G401 (cell line): Measurements from ENCODE around the gene MICAL3. TPM values are rescaled to one million over a fixed set of nuclear protein-coding genes. Genes with fewer than 3 reads are reported as not detected.
A peak's percentile ranks its signal among the peaks of the same experiment; 100 is the strongest.

Experiments
- DNase-seq: peaks from one replicate; pipeline ENCODE4 v3.0.0-alpha.2; 2015; ENCODE audit warnings: low spot score
- in situ Hi-C: cut with HindIII; loops from 2 replicates; pipeline ENCODE4 v1.10.0; 2016; ENCODE audit warnings: low sequenced_read_pairs, mixed read lengths
- total RNA-seq: library from RNA; depleted of rRNA; stranded (reverse); fragments of >200 nt; shearing (Covaris generic); gene quantifications from 2 replicates; pipeline ENCODE4 v1.2.3, GENCODE V29; 2014

The MICAL3 gene
- total RNA-seq, 1 experiment from 2014 or later = 5.3 TPM

GRCh38 chr22:17827466-17827865 is 196.9 kb downstream of the MICAL3 start:
- no peak for DNase-seq
- in situ Hi-C loops = no loop called here

DNA sequence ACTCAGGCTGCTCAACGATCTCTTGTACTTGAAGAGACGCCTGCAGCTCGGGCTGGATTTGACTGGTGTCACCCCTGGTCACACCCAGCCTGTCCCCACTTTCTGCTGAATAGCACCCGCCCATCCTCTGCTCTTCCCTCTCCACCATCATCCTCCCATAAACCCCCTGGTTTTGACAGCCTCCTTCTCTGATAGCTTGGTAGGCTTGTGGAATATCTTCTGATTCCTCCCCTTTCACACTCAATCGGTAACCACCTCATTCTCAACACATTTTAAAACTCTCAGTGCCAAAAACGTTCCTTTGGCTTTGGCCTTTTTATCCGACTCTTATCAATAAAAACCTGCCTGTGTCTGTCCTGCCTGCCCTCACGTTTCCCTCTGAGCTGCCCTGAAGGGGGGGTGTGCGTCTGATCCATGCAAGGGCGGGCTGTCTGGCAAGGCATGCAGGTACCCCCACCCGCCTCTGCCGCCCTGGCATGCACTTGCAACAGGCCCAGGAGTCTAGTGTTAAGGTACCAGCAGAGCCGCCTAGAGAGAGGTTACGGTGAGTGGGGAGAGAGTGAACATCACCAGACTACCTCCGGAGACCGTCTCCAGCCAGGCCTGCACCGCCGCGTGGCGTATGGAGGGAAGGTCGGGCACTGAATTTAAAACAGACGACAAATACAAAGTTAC is 198.3 kb downstream of the MICAL3 start:
- in situ Hi-C loops = no loop called here
- DNase-seq = no peak

GRCh38 chr22:17824457-17824856 is 199.9 kb downstream of the MICAL3 start:
- DNase-seq = peak; percentile 70
- in situ Hi-C loops = no loop called here

- DNase-seq = no peak
- in situ Hi-C loops = no loop called here
Measured at GRCh38 chr22:17823964-17824363, 200.4 kb downstream of the MICAL3 start.

- in situ Hi-C loops = no loop called here
- peak; percentile 79 for DNase-seq
Measured at GRCh38 chr22:17823226-17823625, 201.1 kb downstream of the MICAL3 start.

DNA sequence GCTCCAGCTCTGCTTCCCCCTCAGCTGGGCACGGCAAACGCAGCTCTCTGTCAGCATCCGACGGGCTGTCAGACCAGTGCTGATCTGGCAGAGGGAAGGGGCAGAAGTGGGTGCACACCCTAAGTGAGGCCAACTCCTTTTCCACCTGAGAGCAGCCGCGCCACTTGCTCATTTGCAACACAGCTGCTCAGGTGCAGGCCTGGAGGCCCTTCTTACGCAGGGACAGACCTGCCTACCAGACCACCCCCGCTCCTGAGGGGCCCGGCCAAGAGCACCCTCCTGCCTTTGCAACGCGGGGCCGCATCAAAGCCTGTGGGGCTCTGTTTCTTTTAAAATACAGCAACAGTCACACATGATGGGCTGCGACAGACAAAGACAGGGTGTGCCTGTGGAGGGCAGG is 202.3 kb downstream of the MICAL3 start:
- in situ Hi-C loops = no loop called here
- no peak for DNase-seq

DNA sequence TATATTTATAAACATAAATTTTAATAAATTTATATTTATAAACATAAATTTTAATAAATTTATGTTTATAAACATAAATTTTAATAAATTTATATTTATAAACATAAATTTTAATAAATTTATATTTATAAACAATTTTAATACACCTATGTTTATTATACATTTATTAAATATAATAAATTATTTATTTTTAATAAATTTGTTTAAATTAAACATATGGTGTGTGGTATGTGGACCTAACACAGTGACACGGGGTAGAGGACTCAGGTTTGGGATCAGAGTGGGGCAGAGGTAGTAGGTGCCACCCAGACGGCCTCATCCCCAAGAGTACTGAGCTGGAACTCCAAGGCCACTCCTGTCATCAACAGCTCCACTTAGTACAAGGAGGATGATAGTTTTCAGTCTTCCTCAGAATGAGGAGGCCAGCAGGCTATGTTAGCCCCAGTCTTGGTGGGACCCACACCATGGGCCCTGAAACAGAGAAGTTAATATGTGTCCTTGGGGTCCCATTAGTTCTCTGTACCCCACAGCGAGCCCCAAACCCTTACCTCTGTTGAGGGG is 203.4 kb downstream of the MICAL3 start:
- no peak for DNase-seq
- in situ Hi-C loops = no loop called here

- in situ Hi-C loops = no loop called here
- DNase-seq = no peak
Measured at GRCh38 chr22:17818649-17819048, 205.7 kb downstream of the MICAL3 start.

DNA sequence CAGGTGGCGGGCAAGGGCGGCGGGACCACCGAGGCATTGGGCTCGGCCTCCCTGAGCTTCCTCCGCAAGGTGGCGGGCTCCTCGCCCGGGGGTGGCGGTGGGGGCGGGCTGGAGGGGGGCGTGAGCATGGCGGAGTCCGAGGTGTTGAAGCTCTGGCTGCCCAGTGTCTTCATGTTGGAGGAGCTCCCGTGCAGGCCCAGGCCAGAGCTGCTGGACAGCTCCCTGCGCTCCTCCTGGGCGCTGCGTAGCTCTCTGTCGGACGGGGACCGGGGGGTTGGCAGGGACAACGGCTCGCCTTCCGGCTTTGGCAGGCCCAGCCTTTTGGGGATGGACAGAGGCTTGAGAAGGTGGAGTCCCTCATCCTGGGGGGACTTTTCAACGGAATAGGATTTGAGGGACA is 206.2 kb downstream of the MICAL3 start:
- in situ Hi-C loops = no loop called here
- no peak for DNase-seq

DNA sequence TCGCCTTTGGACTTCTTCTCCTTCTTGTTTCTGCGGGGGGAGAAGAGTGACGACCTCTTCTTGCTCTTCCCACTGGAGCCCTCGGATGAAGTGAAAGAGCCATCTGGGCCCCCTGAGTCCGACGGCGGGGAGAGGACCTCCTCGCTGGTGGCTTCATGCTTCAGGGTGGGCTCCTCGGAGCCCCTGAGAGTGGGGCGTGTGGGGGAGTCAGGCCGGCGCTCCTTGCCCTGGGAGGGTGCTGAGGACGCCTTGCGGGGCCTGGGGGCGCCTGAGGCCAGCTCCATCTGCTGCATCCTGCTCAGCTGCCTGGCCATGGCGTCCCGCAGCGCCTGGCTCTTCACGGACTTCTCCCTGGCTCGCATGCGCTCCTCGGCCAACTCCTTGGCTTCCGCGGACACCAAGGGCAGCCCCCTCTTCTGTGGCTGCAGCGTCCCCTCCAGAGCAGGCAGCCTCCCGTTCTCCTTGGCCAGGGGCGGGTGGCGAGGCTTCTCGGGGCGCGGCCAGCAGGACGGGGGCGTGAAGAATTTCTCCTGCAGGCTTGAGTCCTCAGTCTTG is 206.8 kb downstream of the MICAL3 start:
- in situ Hi-C loops = no loop called here
- no peak for DNase-seq

GRCh38 chr22:17817079-17817478 is 207.3 kb downstream of the MICAL3 start:
- DNase-seq = no peak
- in situ Hi-C loops = no loop called here

- in situ Hi-C loops = no loop called here
- no peak for DNase-seq
Measured at GRCh38 chr22:17816649-17817048, 207.7 kb downstream of the MICAL3 start.

DNA sequence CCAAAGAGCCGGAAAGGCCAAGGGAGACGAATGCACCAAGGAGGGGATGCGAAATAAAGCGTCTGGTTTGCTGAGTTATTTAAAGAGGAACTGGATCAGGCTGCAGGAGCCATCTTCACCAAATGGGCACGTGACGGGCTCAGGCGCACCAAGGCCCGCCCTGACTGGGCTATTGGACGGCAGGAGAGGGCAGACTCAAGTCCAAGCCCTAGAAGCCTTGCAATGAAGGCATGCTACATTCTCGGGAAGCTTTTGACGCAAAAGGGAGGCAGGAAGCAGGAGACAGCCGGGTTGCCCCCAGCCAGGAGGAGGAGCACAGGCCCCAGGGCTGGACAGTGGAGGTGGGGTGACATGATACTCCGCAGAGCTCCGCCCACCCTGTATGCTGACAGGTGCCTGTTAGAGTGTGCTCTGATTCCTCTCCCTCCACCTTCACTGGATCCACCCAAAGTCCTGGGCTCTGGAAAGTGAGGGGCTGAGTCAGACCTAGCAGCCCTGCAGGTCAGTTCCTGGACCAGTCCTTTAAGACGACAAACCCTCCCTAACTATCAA is 208.6 kb downstream of the MICAL3 start:
- in situ Hi-C loops = no loop called here
- DNase-seq = no peak

- no peak for DNase-seq
- in situ Hi-C loops = no loop called here
Measured at GRCh38 chr22:17814830-17815229, 209.5 kb downstream of the MICAL3 start.

DNA sequence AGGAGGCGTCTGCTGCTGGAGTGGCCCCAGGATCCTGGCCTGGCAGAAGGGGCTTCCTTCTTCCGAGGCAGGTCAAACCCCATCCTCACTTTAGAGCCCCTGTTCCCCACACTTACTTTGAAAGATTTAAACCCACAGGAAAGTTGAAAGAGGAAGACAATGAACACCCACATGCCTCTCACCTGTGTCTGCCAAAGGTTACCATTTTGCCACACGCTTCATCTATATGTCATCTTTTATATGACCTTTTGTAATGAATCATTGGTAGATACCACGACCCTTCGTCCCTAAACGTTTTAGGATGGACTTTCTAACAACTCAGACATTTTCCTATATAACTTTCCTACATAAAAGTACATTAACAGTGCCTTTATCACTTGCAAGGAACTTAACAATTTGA is 210.3 kb downstream of the MICAL3 start:
- in situ Hi-C loops = no loop called here

DNA sequence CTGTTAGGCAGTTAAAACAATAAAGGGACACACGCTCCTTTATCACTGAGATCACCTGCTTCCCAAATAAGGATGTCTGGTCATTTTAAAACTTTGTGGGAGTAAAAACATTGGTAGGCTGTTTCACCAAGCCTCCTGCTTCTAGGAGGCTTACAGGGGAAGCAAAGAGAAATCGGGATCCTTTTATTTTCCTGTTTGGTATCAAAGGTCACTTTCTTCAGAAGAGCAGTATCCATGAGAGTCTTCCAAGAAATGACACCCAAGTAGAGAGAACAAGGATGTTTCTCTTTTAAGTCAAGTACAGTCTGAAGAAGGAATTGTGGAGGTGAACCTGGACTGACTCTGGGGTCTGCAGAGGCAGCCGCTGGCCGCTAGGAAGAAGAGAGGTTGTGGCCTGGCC is 213.2 kb downstream of the MICAL3 start:
- no peak for DNase-seq

More for the DNA sequence above, 210.3 kb downstream of the MICAL3 start:
- DNase-seq = no peak

DNA sequence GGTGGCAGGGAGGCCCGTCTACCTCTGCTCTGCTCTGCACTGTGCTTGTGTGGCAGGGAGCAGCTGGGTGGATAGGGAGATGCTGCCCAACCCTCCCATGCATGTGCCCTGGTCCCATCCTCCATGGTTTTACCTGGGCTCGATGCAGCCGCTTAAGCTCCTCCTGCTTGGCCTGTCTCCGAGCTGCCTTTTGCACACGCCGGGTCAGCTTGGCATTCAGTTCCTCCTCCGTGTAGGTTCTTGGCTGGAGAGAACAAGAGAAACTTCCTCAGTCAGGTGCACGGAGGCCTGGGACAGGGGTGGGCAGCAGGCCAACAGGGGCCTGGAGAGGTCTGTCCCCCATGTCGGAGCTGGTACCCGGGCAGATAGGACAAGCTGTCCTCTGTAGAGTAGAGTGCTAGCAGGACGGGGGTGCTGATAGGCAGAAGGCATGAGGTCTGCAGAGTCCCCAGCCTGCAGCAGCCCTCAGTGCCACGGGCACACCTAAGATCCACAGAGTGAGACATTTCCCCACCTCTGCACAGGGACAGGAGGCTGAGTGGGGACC is 213.7 kb downstream of the MICAL3 start:
- in situ Hi-C loops = no loop called here
- peak; percentile 79 for DNase-seq

More for the DNA sequence above, 213.2 kb downstream of the MICAL3 start:
- in situ Hi-C loops = no loop called here

- in situ Hi-C loops = no loop called here
- no peak for DNase-seq
Measured at GRCh38 chr22:17808693-17809403, 215.5 kb downstream of the MICAL3 start.

GRCh38 chr22:17807578-17808410 is 216.6 kb downstream of the MICAL3 start:
- in situ Hi-C loops = no loop called here
- DNase-seq = no peak
